H1 (cell line): ENCODE results near the gene GLB1L3.

ENCODE experiments used
- CEBPB ChIP-seq: IDR thresholded peaks from 2 replicates; pipeline ENCODE4 v1.6.1; 2012; ENCODE audit warnings: low read depth, low read length
- EGR1 ChIP-seq: IDR thresholded peaks from 2 replicates; pipeline ENCODE4 v1.6.1; 2011; ENCODE audit warnings: low read depth, low read length, borderline replicate concordance
- EP300 ChIP-seq, 2 experiments: IDR thresholded peaks; 1 replicate in 1 of 2; 2 replicates in 1 of 2; pipeline ENCODE4 v1.6.1; 2011 to 2012; ENCODE audit warnings: low read depth in 2 of 2, low read length in 2 of 2, mild to moderate bottlenecking in 2 of 2, borderline replicate concordance in 1 of 2, inconsistent platforms in 1 of 2, moderate library complexity in 1 of 2
- EZH2 ChIP-seq: fragments of 200-600 bp; sonication (generic); IDR thresholded peaks from 2 replicates; pipeline ENCODE4 v1.7.1; 2012; ENCODE audit warnings: low read depth, mild to moderate bottlenecking, moderate library complexity, low read length, inconsistent platforms; ENCODE audit not compliant: severe bottlenecking
- JUND ChIP-seq: IDR thresholded peaks from 2 replicates; pipeline ENCODE4 v1.6.1; 2011; ENCODE audit warnings: mild to moderate bottlenecking, improper control_type of control experiment, low read length
- MAFK ChIP-seq: IDR thresholded peaks from 2 replicates; pipeline ENCODE4 v1.6.1; 2012; ENCODE audit warnings: low read depth, mild to moderate bottlenecking, improper control_type of control experiment, low read length
- POLR2A ChIP-seq, 2 experiments: IDR thresholded peaks; 1 replicate in 1 of 2; 2 replicates in 1 of 2; pipeline ENCODE4 v1.6.1; 2011; ENCODE audit warnings: low read depth in 2 of 2, low read length in 2 of 2, mild to moderate bottlenecking in 2 of 2; ENCODE audit errors: control extremely low read depth in 1 of 2
- POLR2AphosphoS5 ChIP-seq: IDR thresholded peaks from 2 replicates; pipeline ENCODE4 v1.6.1; 2011; ENCODE audit warnings: low read depth, low read length
- SIN3A ChIP-seq, 2 experiments: IDR thresholded peaks in 1 of 2; conservative IDR thresholded peaks in 1 of 2; 2 replicates each; pipeline ENCODE4 v1.6.1; 2011 to 2012; ENCODE audit warnings: low read length in 2 of 2, improper control_type of control experiment in 1 of 2, low read depth in 1 of 2, mild to moderate bottlenecking in 1 of 2
- ZNF274 ChIP-seq: IDR thresholded peaks from 2 replicates; pipeline ENCODE4 v1.7.0; 2012; ENCODE audit warnings: low read length, borderline replicate concordance; ENCODE audit errors: extremely low read depth
- TF ChIP-seq, protein P1 (sequence below), 3 experiments: IDR thresholded peaks; 1 replicate in 2 of 3; 2 replicates in 1 of 3; pipeline versions ENCODE4 v1.5.1 to v1.6.1; 2011; ENCODE audit warnings: low read length in 3 of 3, mild to moderate bottlenecking in 3 of 3, inconsistent platforms in 2 of 3, low read depth in 1 of 3, moderate library complexity in 1 of 3; ENCODE audit not compliant: insufficient read depth in 1 of 3; ENCODE audit errors: control extremely low read depth in 1 of 3
- TF ChIP-seq, protein P2 (sequence below): IDR thresholded peaks from 2 replicates; pipeline ENCODE4 v1.6.1; 2012; ENCODE audit warnings: inconsistent platforms
- TF ChIP-seq, protein P3 (sequence below): IDR thresholded peaks from 2 replicates; pipeline ENCODE4 v1.6.1; 2011; ENCODE audit warnings: low read depth, mild to moderate bottlenecking, low read length; ENCODE audit not compliant: insufficient read depth

DNA sequence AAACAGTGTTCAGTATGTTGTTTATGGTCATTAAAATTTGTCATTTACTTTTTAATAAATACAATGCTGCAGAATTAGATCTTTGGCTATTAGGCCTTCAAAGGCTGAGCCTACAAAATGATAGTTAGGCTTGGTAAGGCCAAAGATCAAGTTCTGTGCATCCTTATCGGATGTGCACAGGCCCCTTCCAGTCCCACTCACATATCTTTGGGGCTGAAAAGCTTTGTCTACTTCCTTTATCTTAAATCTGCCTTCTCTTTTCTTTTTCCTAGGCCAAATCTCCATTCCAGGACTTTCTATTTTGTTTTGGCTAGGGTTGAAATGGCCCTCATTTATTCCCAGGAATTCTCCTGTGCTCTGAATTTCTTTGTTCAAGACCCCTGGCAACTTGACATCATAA, 52.3 kb downstream of the GLB1L3 start:
- TF ChIP-seq, protein P1, sequence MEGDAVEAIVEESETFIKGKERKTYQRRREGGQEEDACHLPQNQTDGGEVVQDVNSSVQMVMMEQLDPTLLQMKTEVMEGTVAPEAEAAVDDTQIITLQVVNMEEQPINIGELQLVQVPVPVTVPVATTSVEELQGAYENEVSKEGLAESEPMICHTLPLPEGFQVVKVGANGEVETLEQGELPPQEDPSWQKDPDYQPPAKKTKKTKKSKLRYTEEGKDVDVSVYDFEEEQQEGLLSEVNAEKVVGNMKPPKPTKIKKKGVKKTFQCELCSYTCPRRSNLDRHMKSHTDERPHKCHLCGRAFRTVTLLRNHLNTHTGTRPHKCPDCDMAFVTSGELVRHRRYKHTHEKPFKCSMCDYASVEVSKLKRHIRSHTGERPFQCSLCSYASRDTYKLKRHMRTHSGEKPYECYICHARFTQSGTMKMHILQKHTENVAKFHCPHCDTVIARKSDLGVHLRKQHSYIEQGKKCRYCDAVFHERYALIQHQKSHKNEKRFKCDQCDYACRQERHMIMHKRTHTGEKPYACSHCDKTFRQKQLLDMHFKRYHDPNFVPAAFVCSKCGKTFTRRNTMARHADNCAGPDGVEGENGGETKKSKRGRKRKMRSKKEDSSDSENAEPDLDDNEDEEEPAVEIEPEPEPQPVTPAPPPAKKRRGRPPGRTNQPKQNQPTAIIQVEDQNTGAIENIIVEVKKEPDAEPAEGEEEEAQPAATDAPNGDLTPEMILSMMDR (IDR thresholded peaks at IDR 0.05; ENCODE audit: control extremely low read depth in 1 of 3, insufficient read depth in 1 of 3, low read depth in 1 of 3, low read length in 3 of 3): no peak
- TF ChIP-seq MAFK (no peak), CEBPB (no peak), POLR2AphosphoS5 (no peak), EGR1 (no peak), EP300 (IDR thresholded peaks at IDR 0.05; ENCODE audit: borderline replicate concordance in 1 of 2, low read depth in 2 of 2, low read length in 2 of 2) (no peak), JUND (no peak), ZNF274 (no peak), SIN3A (conservative IDR thresholded peaks at IDR 0.05 in 1 of 2, IDR thresholded peaks at IDR 0.05 in 1 of 2; ENCODE audit: low read depth in 1 of 2, low read length in 2 of 2) (no peak), EZH2 (no peak), POLR2A (IDR thresholded peaks at IDR 0.05; ENCODE audit: control extremely low read depth in 1 of 2, low read depth in 2 of 2, low read length in 2 of 2) (no peak)
- TF ChIP-seq, protein P2, sequence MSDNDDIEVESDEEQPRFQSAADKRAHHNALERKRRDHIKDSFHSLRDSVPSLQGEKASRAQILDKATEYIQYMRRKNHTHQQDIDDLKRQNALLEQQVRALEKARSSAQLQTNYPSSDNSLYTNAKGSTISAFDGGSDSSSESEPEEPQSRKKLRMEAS: no peak
- TF ChIP-seq, protein P3, sequence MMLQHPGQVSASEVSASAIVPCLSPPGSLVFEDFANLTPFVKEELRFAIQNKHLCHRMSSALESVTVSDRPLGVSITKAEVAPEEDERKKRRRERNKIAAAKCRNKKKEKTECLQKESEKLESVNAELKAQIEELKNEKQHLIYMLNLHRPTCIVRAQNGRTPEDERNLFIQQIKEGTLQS: no peak
